Heart right ventricle (tissue), 16 donors: ENCODE results near the gene JAG1. TPM values are rescaled to one million over a fixed set of nuclear protein-coding genes. Genes with fewer than 3 reads are reported as not detected.

Source experiments
- ATAC-seq, 8 donors: fragments of 200-7000 bp; cut with Tn5 transposase; one replicate each; pipeline ENCODE4 v1.9.1; 2020; ENCODE audit warnings: mild to moderate bottlenecking in 8 of 8, moderate library complexity in 8 of 8, moderate number of reproducible peaks in 1 of 8
- DNase-seq, 2 donors: peaks; one replicate each; pipeline ENCODE4 v3.0.0-alpha.2; 2020
- H3K27ac ChIP-seq, 10 donors: fragments of 200-600 bp; sonication (generic) in 2 of 10; one replicate each; pipeline versions ENCODE4 v1.5.0 to v1.8.0; 2020 to 2022; ENCODE audit warnings: mild to moderate bottlenecking in 3 of 10
- H3K27me3 ChIP-seq, 7 donors: fragments of 200-600 bp; one replicate each; pipeline ENCODE4 v1.8.0; 2021 to 2022; ENCODE audit warnings: mild to moderate bottlenecking in 2 of 7
- H3K36me3 ChIP-seq, 9 donors: fragments of 200-600 bp; sonication (generic) in 1 of 9; one replicate each; pipeline versions ENCODE4 v1.5.0 to v1.8.0; 2020 to 2022; ENCODE audit warnings: mild to moderate bottlenecking in 2 of 9
- H3K4me1 ChIP-seq, 9 donors: fragments of 200-600 bp; sonication (generic) in 1 of 9; one replicate each; pipeline versions ENCODE4 v1.5.0 to v1.8.0; 2020 to 2022; ENCODE audit warnings: mild to moderate bottlenecking in 4 of 9
- H3K4me3 ChIP-seq, 10 donors: fragments of 200-600 bp; sonication (generic) in 2 of 10; one replicate each; pipeline versions ENCODE4 v1.5.0 to v1.8.0; 2020 to 2022; ENCODE audit warnings: mild to moderate bottlenecking in 7 of 10, moderate library complexity in 2 of 10
- H3K9me3 ChIP-seq, 11 donors: fragments of 200-600 bp in 10 of 11; sonication (generic) in 2 of 11; one replicate each; pipeline versions ENCODE4 v1.5.0 to v1.8.0; 2013 to 2022; ENCODE audit warnings: mild to moderate bottlenecking in 2 of 11, control low read depth in 1 of 11, moderate library complexity in 1 of 11
- CTCF ChIP-seq, 9 donors: fragments of 200-600 bp; sonication (generic) in 2 of 9; IDR thresholded peaks; one replicate each; pipeline versions ENCODE4 v1.5.0 to v1.8.0; 2021 to 2022; ENCODE audit warnings: antibody characterized with exemption in 9 of 9, mild to moderate bottlenecking in 5 of 9, moderate library complexity in 1 of 9
- WGBS, 2 donors: extraction: QIAGEN DNeasy Blood & Tissue Kit; methylation state at CpG; one replicate each; pipeline ENCODE4 v1.1.7; 2013; ENCODE audit warnings: inconsistent platforms in 1 of 2; 5-methylcytosine and 5-hydroxymethylcytosine counted together
- intact Hi-C, 10 donors: fragments of 100-400 bp; cut with DNase I; formaldehyde crosslinking; loops; one replicate each; pipeline versions ENCODE4 v1.11.1 to v1.14.2; 2022
- polyA plus RNA-seq, 2 donors: library from polyadenylated mRNA; stranded (reverse); fragments of 200-250 nt; gene quantifications; one replicate each; pipeline ENCODE4 v1.2.3, GENCODE V29; 2013
- total RNA-seq, 10 donors: library from RNA; stranded (reverse); fragmentation: NEBNext Ultra II Directional in 3 of 10; extraction: Animal tissue kit (Norgen Biotek cat#: 25700) in 3 of 10; gene quantifications; one replicate each; pipeline versions ENCODE4 v1.2.1 to v1.2.4, GENCODE V29; 2021 to 2023
- donor health status: Arrhythmogenic right ventricular cardiomyopathy.
- donor health status: ischemic (EF 13 %, LVEDD 7.1; RV severe dilation, severe dysfunction).
- donor health status: healthy with polysubstance abuse.
- donor health status: DM: no; HTN: yes; CAD: no.
- donor health status: DM: no; HTN: no; CAD: no.
- donor health status: ischemic (EF 25% LVEDD 6.9; RV normal size, moderate dysfunction).
- donor health status: ischemic (EF 25% LVEDD 5.7; RV mildly dilated, moderate dysfunction).
- donor health status: healthy.
- donor health status: DM: yes; HTN: yes; CAD: no.
- donor health status: Ischemic cardiomyopathy.
- donor health status: ischemic (EF 35%, LVEDD 5.7; RV mildly dilated, moderate dysfunction).
- donor health status: nonischemic (EF 11% LVEDD 7.7; RV severe dilation, severe dysfunction).
- donor health status: DM: yes; HTN: yes; CAD: no.
- donor health status: PGD.
- donor health status: ischemic (EF 29% LVEDD 5.4; RV normal size, mild dysfunction).
- donor health status: nonischemic (EF 23%, LVEDD 6.1; RV moderate dilation, normal function).

The JAG1 gene
- total and polyA plus RNA-seq, 12 donors, result 11.1 to 38.2 (median 25.5) TPM

GRCh38 chr20:10699941-10700340 lies 26.1 kb upstream of the JAG1 start:
- intact Hi-C loops, result loop anchor here in 1 of 10 donors (10.0 kb wide), 1 partner anchor 65 kb away; no protein-coding TSS in a partner anchor
- ATAC-seq, result no peak
- no peaks in the 10 kb centered on the region for H3K36me3 ChIP-seq
- no peak overlapping the region for H3K4me3 ChIP-seq
- H3K27me3 ChIP-seq, result no peaks in the 10 kb centered on the region
- no peaks in the 10 kb centered on the region for H3K9me3 ChIP-seq
- H3K27ac ChIP-seq, result no peak overlapping the region
- WGBS, 2 donors, result 70 to 88% methylated on average over 2 of the region's 2 CpGs
- H3K4me1 ChIP-seq, result peaks cover 0 to 12% (median 0%) of the 10 kb centered on the region in 9 donors
- DNase-seq, result no peak
- TF ChIP-seq CTCF (IDR thresholded peaks at IDR 0.05), result no peak

GRCh38 chr20:10699489-10699888 lies 25.7 kb upstream of the JAG1 start:
- H3K4me1 ChIP-seq, result peaks cover 0 to 12% (median 0%) of the 10 kb centered on the region in 9 donors
- H3K4me3 ChIP-seq, result no peak overlapping the region
- DNase-seq (no peak), ATAC-seq (no peak)
- H3K36me3 ChIP-seq, result no peaks in the 10 kb centered on the region
- no peaks in the 10 kb centered on the region for H3K9me3 ChIP-seq
- WGBS, 2 donors, result 63 to 77% methylated on average over 2 of the region's 2 CpGs
- TF ChIP-seq CTCF (IDR thresholded peaks at IDR 0.05), result no peak
- intact Hi-C loops, result no loop called here
- no peaks in the 10 kb centered on the region for H3K27me3 ChIP-seq
- no peak overlapping the region for H3K27ac ChIP-seq

DNA sequence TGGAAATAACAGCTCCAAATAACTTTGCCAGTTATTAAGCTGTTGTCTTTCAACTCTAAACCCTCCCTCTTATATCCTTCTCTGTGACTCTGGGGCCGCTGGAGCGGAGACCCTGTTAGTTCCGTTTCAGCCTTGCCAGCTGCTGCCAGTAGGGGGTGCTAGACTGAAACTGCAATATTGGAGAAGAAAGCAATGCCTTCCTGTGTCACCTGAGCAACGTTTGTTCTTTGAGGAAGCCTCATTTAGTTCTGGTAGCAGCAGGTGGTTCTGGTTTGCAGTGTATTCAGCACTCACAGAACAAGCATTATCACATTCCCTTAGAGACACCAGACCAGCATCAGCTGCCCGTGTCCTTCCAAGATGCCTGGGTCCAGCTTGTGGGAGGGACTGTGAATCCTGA lies 22.9 kb upstream of the JAG1 start:
- DNase-seq, result no peak
- Histone ChIP-seq H3K36me3 (no peaks in the 10 kb centered on the region), H3K4me1 (peaks cover 0 to 19% (median 4%) of the 10 kb centered on the region in 9 donors), H3K27me3 (no peaks in the 10 kb centered on the region), H3K4me3 (no peak overlapping the region), H3K9me3 (no peaks in the 10 kb centered on the region), H3K27ac (no peak overlapping the region)
- WGBS, 2 donors, result 75 to 77% methylated on average over 5 of the region's 5 CpGs
- intact Hi-C loops, result no loop called here
- ATAC-seq, result no peak
- TF ChIP-seq CTCF (IDR thresholded peaks at IDR 0.05), result peak in 8 of 9 donors; percentile 17 to 57 (median 44)

- no peak overlapping the region for H3K4me3 ChIP-seq
- no peak overlapping the region for H3K27ac ChIP-seq
- H3K4me1 ChIP-seq, result peaks cover 0 to 11% (median 0%) of the 10 kb centered on the region in 9 donors
- no peak for TF ChIP-seq CTCF (IDR thresholded peaks at IDR 0.05)
- no peak for ATAC-seq
- intact Hi-C loops, result loop anchor here in 1 of 10 donors (10.0 kb wide), 1 partner anchor 515 kb away; no protein-coding TSS in a partner anchor
- no peaks in the 10 kb centered on the region for H3K9me3 ChIP-seq
- H3K36me3 ChIP-seq, result no peaks in the 10 kb centered on the region
- no peaks in the 10 kb centered on the region for H3K27me3 ChIP-seq
- DNase-seq, result no peak
- 88 to 92% methylated on average over 1 of the region's 1 CpG for WGBS, 2 donors
These were observed 15.6 kb upstream of the JAG1 start for GRCh38 chr20:10689385-10689784.
